Stimulated activated CD4-positive, alpha-beta T cell treated with anti-CD3 and anti-CD28 coated beads, Interleukin-4, amount 100 ng/mL, for 1 hour (primary cell): ENCODE data around the gene ZNF282.

ENCODE experiments used
- DNase-seq: peaks from one replicate; pipeline ENCODE4 v3.0.0-alpha.2; 2020

The ZNF282 gene

DNA sequence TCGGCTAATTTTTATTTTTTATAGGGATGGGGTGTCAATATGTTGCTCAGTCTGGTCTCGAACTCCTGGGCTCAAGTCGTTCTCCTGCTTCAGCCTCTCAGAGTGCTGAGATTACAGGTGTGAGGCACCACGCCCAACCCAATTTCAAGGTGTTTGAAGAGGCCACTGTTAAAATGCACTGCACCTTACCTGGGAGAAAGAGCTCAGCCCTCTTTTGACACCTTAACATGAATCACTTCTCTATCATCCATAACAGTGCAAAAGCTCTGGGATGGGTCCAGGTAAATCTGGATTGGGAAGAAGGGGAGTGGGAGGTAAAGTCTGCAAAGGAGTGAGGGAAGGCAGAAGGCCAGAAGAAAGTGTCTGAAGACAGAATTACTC is 557 bp upstream of the ZNF282 start:
- no peak for DNase-seq

DNA sequence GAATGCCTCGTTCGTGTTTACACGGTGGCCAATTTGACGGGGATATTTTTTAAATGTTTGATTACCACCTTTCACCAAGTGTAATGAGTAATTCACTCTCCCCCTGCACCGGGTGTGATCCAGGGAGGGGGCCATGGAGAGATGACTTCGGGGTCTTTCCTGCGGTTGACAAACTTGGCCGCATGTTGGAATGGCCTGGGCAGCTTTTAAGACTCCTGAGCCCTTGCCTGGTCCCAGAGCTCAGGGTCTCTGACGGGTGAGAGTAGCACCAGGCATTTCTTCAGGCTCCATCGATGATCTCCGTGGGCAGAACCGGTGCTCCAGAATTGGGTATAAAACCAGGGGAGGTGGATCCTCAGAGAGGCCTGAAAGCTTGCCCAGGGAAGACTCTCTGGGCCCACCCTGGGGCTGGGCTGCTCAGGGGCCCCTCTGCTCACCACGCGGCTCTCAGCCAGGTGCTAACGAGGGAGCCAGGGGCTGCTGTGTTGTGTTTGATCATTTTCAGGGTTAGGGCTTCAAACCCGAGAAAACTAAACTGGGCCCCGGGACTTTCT is 882 bp downstream of the ZNF282 start:
- DNase-seq: peak; percentile 10

- no peak for DNase-seq
Observed at GRCh38 chr7:149196705-149197171, 1.4 kb downstream of the ZNF282 start.

DNA sequence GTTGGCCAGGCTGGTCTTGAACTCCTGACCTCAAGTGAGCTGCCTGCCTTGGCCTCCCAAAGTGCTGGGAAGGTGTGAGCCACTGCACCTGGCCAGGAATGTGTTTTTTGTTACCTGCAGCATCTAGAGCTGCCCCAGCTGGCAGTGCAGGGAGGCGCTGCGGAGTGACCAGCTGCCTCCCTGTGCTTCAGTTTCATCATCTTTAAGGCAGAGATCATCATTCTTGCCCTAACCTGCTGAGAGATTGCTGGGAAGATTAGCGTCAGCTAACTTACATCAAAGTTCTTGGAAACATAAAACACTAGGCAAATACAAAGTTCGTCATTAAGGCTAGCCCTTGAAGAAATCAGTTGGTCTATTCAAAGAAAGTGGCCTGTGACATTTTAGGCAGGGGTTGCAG is 2.3 kb downstream of the ZNF282 start:
- no peak for DNase-seq

DNA sequence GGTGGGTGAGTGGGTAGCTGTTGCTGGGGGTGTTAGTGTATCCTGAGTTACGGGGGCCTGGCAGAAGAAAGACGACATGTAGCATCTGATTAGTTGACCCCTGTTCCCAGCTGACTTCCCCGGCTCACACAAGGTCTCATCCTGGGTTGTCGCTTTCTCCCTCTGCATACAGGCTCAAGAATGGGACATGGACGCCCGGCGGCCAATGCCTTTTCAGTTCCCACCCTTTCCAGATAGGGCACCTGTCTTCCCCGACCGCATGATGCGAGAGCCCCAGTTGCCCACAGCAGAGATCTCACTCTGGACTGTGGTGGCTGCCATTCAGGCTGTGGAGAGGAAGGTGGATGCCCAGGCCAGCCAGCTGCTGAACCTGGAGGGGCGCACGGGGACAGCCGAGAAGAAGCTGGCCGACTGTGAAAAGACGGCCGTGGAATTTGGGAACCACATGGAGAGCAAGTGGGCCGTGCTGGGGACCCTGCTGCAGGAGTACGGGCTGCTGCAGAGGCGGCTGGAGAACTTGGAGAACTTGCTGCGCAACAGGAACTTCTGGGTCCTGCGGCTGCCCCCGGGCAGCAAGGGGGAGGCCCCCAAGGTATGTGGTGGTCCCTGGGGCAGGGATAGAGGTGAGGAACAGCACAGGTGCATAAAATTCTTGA is 2.9 kb downstream of the ZNF282 start:
- no peak for DNase-seq

DNA sequence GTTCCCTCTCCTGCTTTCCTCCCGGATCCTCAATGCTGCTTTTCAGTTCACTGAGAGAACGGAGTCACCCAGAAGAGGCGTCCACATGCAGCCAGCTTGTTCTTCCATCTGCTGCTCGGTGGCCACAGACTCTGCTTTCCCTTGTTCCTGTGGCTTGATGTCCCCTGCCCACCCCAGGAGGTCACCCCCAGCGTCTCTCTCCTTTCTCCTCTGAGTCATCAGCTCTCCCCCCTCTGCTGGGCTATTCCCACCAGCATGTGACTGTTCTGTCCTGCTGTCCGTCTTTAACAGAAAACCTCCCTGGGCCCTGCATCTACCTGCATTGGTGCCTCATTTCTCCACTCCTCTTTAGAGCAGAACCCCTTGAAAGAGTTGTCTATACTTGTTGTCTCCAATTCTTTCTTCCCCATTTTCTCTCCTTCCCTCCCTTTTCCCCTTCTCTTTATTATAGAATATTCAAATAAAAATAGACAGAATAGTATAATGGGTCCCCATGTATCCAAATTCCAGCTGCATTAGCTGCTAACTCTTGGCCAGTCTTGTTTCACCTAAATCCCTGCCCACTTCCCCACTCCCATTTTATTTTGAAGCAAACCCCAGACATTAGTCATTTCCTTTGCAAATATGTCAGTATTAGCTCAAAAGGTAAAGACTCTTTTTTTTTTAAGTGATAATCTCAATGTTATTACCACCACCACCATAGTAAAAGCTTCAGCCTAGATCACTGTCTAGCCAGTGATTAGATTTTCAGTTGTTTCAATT is 4.1 kb downstream of the ZNF282 start:
- no peak for DNase-seq

DNA sequence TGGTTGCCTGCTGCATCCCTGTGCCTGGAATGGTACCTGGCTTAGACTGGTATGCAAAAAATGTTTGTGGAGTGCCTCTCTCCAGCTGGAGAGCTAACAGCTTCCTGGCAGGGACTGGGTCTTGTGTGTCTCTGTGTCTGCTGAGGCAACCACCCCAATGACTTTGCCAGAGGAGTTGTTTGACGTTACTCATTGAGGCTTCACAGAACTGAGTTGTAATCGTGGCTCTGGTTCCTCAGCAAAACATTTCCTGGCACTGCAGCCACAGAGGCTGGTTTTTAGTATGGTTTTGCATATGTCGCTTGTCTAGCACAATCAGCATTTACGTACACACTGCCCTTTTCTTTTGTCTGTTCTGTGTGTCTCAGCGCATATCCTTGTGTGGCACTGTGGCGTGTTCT is 7.5 kb downstream of the ZNF282 start:
- no peak for DNase-seq

DNA sequence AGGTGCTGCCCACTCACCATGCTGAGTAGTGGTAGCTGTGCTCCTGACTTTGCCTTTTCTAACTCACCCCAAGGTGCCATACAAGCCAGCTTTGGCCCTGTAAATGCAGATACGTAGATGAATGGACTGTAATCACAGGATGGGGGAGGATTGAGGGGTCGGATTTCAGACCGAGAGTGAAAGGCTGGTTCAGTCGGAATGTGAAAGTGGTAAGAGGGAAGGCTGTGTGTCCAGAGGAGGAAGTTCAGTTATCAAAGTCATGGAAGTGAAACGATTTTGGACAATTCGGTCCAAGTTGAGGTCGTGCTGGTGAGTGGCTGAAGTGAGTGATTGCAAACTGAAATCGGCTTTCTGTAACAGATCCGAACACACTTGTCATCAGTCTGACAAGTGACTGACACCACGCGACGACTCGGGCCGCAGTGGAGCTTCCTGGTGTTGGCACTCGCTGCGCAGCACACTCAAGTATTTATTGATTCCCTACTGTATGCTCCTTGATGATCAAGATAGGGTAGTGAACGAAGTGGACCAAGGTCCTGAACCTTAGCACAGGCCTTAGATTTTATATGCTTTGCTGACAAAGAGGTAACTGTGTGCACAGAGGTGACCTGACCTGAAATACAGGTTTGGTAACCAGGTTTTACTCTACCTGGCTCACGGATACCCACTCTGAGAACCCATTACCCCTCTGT is 10.5 kb downstream of the ZNF282 start:
- no peak for DNase-seq

DNA sequence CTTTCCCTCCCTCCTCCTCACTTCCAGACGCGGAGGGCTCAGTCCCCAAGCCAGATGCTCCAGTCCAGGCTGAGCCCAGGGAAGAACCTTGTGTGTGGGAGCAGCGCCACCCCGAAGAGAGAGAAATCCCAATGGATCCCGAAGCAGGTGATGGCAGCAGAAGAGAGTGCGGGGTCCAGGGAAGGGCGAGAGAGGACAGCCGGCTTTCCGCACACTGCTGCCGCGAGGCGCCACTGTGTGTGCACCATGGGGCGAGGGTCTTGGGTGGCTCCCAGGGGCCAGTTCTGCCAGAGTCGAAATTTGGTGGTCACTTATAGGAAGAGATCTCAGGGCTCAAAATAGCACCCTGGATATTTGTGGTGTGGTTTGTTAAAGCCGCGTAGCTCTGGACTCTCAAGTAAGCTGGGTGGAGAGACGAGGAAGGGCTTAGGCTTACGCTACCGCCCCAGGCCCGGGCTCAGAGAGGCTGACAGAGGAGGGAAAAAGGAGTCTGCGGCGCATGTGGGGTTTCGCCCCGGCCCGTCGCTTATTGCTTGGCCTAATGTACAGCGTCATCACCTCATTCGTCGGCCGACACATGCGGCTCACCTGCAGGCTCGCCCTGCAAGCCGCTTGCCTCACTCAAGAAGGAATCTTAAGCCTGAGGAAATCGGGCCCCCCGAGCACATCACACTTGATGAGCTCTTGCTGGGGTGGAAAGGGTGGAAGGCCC is 12.1 kb downstream of the ZNF282 start:
- DNase-seq: no peak

DNA sequence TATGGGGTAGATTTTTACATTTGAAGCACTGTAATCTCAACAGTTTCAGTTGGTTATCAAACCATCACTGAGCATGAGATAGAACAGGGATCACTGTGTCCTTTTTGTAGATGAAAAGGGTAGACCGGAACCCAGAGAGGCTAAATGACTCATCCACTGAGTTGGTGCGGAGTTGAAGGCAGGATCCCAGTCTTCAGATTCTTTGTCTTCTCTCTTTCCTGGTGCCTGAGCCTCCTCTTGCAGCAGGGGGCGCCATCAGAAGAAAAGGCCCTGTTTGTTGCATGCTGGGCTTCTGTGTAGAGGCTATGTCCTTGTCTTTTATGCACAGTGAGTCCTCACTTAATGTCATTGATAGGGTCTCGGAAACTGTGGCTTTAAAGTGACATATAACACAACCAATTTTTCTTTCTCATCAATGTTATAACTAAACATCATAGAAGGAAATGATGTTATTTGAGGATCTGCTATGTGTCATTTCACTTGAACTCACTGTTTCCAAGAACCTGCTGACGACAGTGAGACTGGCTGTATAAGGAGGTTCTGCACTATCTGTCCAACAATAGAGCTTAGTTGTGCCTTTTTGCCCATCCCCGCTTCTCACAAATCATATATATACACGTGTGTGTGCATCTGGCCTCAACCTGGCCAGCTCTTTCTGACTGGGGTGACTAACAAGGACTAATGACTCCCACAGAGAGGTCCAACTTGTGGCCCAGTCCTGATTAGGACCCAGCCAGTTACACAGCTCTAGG is 14.3 kb downstream of the ZNF282 start:
- peak; percentile 78 for DNase-seq

DNA sequence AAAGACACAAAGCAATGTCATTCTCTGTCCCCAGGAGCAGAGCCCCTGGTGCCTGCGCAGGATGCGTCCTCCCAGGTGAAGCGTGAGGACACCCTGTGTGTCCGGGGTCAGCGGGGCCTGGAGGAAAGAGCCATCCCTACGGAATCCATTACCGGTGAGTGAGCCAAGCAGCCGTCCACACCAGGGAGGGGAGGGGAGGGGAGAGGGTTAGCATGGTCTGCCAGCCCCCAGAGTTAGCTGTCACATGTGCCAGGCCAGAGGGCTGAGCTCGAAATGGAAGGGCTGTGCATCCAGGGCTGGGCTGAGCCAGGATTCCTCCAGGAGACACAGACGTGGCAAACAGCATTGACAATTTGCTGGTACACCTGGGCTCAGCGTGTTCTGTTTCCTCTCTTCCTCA is 15.2 kb downstream of the ZNF282 start:
- no peak for DNase-seq

DNA sequence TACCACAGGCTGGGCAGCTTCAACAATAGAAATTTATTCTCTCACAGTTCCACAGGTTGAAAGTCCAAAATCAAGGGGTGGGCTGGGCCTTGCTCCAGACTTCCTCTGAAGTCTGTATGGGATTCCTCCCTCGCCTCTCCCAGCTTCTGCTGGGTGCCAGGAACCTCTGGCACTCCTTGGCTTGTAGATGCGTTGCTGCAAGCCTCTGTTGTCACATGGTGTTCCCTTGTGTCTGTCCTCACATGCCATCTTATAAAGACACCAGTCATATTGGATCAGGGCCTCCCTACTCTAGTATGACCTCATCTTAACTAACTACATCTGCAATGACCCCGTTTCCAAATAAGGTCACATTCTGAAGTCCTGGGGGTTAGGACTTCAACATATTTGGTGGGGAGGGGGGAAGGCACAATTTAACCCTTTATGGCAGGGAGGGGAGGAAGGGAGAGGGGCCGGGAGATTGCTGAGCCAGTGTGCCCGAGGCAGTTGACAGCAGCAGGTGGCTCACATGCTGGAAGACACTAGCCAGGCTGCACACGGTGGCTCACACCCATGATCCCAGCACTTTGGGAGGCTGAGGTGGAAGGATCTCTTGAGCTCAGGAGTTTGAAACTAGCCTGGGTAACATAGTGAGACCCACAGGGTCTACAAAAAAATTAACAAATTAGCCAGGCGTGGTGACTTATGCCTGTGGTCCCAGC is 18.8 kb downstream of the ZNF282 start:
- DNase-seq: no peak

GRCh38 chr7:149216402-149216801 is 21.1 kb downstream of the ZNF282 start:
- DNase-seq: no peak

- no peak for DNase-seq
Observed at GRCh38 chr7:149217570-149217969, 22.2 kb downstream of the ZNF282 start.

GRCh38 chr7:149218469-149219420 is 23.4 kb downstream of the ZNF282 start:
- DNase-seq: no peak

DNA sequence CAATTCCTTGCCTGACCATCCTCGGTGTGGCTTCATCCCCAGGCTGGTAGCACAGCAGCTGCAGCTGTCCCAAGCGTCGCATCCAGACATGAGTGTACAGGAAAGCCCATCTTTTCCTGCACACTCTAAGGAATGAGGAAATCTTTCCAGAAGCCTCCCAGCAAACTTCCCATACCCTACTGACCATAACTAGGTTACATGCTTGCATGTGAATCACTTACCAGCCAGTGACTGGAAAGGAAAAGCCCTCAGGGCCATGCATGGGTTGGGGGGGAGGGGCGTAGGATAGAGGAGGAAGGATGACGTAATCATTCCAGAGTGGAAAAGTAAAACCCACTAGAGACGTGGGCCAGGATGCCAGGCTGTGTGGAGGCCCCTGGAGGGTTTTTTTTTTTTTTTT is 25.2 kb downstream of the ZNF282 start:
- DNase-seq: no peak

- no peak for DNase-seq
Observed at GRCh38 chr7:149223176-149223575, 27.8 kb downstream of the ZNF282 start.

GRCh38 chr7:149223761-149224160 is 28.4 kb downstream of the ZNF282 start:
- no peak for DNase-seq

DNA sequence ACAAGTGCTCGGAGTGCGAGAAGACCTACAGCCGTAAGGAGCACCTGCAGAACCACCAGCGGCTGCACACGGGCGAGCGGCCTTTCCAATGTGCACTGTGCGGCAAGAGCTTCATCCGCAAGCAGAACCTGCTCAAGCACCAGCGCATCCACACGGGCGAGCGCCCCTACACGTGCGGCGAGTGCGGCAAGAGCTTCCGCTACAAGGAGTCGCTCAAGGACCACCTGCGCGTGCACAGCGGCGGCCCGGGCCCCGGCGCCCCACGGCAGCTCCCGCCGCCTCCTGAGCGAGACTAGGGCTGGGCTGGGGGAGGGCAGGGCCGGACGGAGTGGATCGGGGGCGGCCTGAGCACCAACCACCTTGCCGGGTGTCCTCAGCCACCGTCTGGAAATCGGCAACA is 29.0 kb downstream of the ZNF282 start:
- no peak for DNase-seq

- no peak for DNase-seq
Observed at GRCh38 chr7:149225106-149225505, 29.8 kb downstream of the ZNF282 start.
